Parathyroid adenoma (tissue), 2 donors: ENCODE data around the gene ABCF2.

Source experiments
- H2AFZ ChIP-seq: fragments of 300-600 bp; sonication (generic); one replicate; pipeline ENCODE4 v1.7.0; 2017; ENCODE audit warnings: antibody characterized with exemption, mild to moderate bottlenecking
- H3K27ac ChIP-seq: fragments of 300-600 bp; sonication (generic); one replicate; pipeline ENCODE4 v1.7.0; 2017
- H3K27me3 ChIP-seq: fragments of 300-600 bp; sonication (generic); one replicate; pipeline ENCODE4 v1.7.0; 2017; ENCODE audit warnings: low read length; ENCODE audit not compliant: control insufficient read depth, insufficient read depth
- H3K36me3 ChIP-seq: fragments of 300-600 bp; sonication (generic); one replicate; pipeline ENCODE4 v1.7.0; 2017; ENCODE audit warnings: low read length; ENCODE audit not compliant: control insufficient read depth, insufficient read depth
- H3K4me1 ChIP-seq: fragments of 300-600 bp; sonication (generic); one replicate; pipeline ENCODE4 v1.7.0; 2017; ENCODE audit warnings: control low read depth
- H3K4me2 ChIP-seq: fragments of 300-600 bp; sonication (generic); one replicate; pipeline ENCODE4 v1.7.0; 2017; ENCODE audit warnings: low read length
- H3K4me3 ChIP-seq: fragments of 300-600 bp; sonication (generic); one replicate; pipeline ENCODE4 v1.7.0; 2017; ENCODE audit warnings: low read depth, low read length
- H3K79me2 ChIP-seq: fragments of 300-600 bp; sonication (generic); one replicate; pipeline ENCODE4 v1.7.0; 2017; ENCODE audit warnings: control low read depth
- H3K9ac ChIP-seq: fragments of 300-600 bp; sonication (generic); one replicate; pipeline ENCODE4 v1.7.0; 2017; ENCODE audit warnings: mild to moderate bottlenecking
- H3K9me3 ChIP-seq: fragments of 300-600 bp; sonication (generic); one replicate; pipeline ENCODE4 v1.7.0; 2017; ENCODE audit warnings: low read length; ENCODE audit not compliant: control insufficient read depth
- CTCF ChIP-seq: fragments of 300-600 bp; sonication (generic); IDR thresholded peaks from one replicate; pipeline ENCODE4 v1.7.0; 2017; ENCODE audit warnings: antibody characterized with exemption, mild to moderate bottlenecking
- donor health status: primary hyperparathyroidism.

Gene ABCF2

GRCh38 chr7:151218170-151218569, 8.8 kb downstream of the ABCF2 start:
- TF ChIP-seq CTCF: no peak

GRCh38 chr7:151215396-151215795, 11.6 kb downstream of the ABCF2 start:
- Histone ChIP-seq H3K9ac (no peak overlapping the region), H3K79me2 (no peaks in the 10 kb centered on the region), H3K4me3 (no peak overlapping the region), H3K4me1 (no peaks in the 10 kb centered on the region), H3K27ac (no peak overlapping the region), H3K9me3 (no peaks in the 10 kb centered on the region), H2AFZ (no peak overlapping the region), H3K27me3 (no peaks in the 10 kb centered on the region), H3K4me2 (no peak overlapping the region), H3K36me3 (no peaks in the 10 kb centered on the region)
- TF ChIP-seq CTCF: no peak

More at GRCh38 chr7:151218170-151218569, 8.8 kb downstream of the ABCF2 start:
- Histone ChIP-seq H3K4me3 (no peak overlapping the region), H3K79me2 (no peaks in the 10 kb centered on the region), H3K4me1 (no peaks in the 10 kb centered on the region), H3K9me3 (no peaks in the 10 kb centered on the region), H3K27ac (no peak overlapping the region), H2AFZ (no peak overlapping the region), H3K4me2 (no peak overlapping the region), H3K36me3 (no peaks in the 10 kb centered on the region), H3K9ac (no peak overlapping the region), H3K27me3 (no peaks in the 10 kb centered on the region)

GRCh38 chr7:151213826-151214225, 13.2 kb downstream of the ABCF2 start:
- no peaks in the 10 kb centered on the region for H3K4me1 ChIP-seq
- H3K4me2 ChIP-seq: no peak overlapping the region
- no peak overlapping the region for H3K27ac ChIP-seq
- H3K27me3 ChIP-seq: no peaks in the 10 kb centered on the region
- no peak for TF ChIP-seq CTCF
- no peaks in the 10 kb centered on the region for H3K79me2 ChIP-seq
- no peaks in the 10 kb centered on the region for H3K36me3 ChIP-seq
- H2AFZ ChIP-seq: no peak overlapping the region
- H3K9ac ChIP-seq: no peak overlapping the region
- no peak overlapping the region for H3K4me3 ChIP-seq
- H3K9me3 ChIP-seq: no peaks in the 10 kb centered on the region

- no peak overlapping the region for H2AFZ ChIP-seq
- no peaks in the 10 kb centered on the region for H3K27me3 ChIP-seq
- no peak overlapping the region for H3K4me3 ChIP-seq
- H3K27ac ChIP-seq: no peak overlapping the region
- no peaks in the 10 kb centered on the region for H3K36me3 ChIP-seq
- H3K4me1 ChIP-seq: no peaks in the 10 kb centered on the region
- H3K9me3 ChIP-seq: no peaks in the 10 kb centered on the region
- no peak overlapping the region for H3K9ac ChIP-seq
- no peaks in the 10 kb centered on the region for H3K79me2 ChIP-seq
- H3K4me2 ChIP-seq: no peak overlapping the region
- no peak for TF ChIP-seq CTCF
Observed at GRCh38 chr7:151212626-151213025, 14.4 kb downstream of the ABCF2 start.

- H3K9ac ChIP-seq: no peak overlapping the region
- no peaks in the 10 kb centered on the region for H3K79me2 ChIP-seq
- no peak overlapping the region for H3K4me3 ChIP-seq
- no peak for TF ChIP-seq CTCF
- H3K4me2 ChIP-seq: no peak overlapping the region
- no peaks in the 10 kb centered on the region for H3K4me1 ChIP-seq
- H3K36me3 ChIP-seq: no peaks in the 10 kb centered on the region
- no peaks in the 10 kb centered on the region for H3K9me3 ChIP-seq
- no peak overlapping the region for H3K27ac ChIP-seq
- H2AFZ ChIP-seq: no peak overlapping the region
- no peaks in the 10 kb centered on the region for H3K27me3 ChIP-seq
Observed at GRCh38 chr7:151211155-151211772, 15.7 kb downstream of the ABCF2 start.
